T follicular helper cell (primary cell): ENCODE results near the gene CTAGE6.
"Not testable (repeated sequence)": the region's sequence is repeated elsewhere in the genome, so short reads cannot be mapped to it uniquely, and the experiment has no call there.

ENCODE experiments used
- DNase-seq: peaks from one replicate; pipeline ENCODE4 v3.0.0-alpha.2; 2020; ENCODE audit warnings: low read depth
- total RNA-seq, 2 experiments: gene quantifications; one replicate each; lab custom pipeline; 2026; lab: John Stamatoyannopoulos, UW

The CTAGE6 gene
- 0.22 to 0.60 reads per million in 2 experiments for total RNA-seq

- DNase-seq = not testable (repeated sequence)
Observed at GRCh38 chr7:143757596-143757995, at the start of gene CTAGE6. CTAGE6 (minus strand) TSS chr7:143757696; CDS start chr7:143757658, 38 bp downstream.

- not testable (repeated sequence) for DNase-seq
Observed at GRCh38 chr7:143806664-143807071, 49.2 kb upstream of the CTAGE6 start.

GRCh38 chr7:143797896-143798290 is 40.4 kb upstream of the CTAGE6 start:
- not testable (repeated sequence) for DNase-seq

GRCh38 chr7:143797119-143797895 is 39.8 kb upstream of the CTAGE6 start:
- DNase-seq = not testable (repeated sequence)

GRCh38 chr7:143795653-143796052 is 38.2 kb upstream of the CTAGE6 start:
- not testable (repeated sequence) for DNase-seq

- DNase-seq = not testable (repeated sequence)
Observed at GRCh38 chr7:143792633-143793032, 35.1 kb upstream of the CTAGE6 start.

GRCh38 chr7:143785415-143786182 is 28.1 kb upstream of the CTAGE6 start:
- DNase-seq = not testable (repeated sequence)

GRCh38 chr7:143779591-143779990 is 22.1 kb upstream of the CTAGE6 start:
- DNase-seq = not testable (repeated sequence)

GRCh38 chr7:143772738-143773468 is 15.4 kb upstream of the CTAGE6 start:
- not testable (repeated sequence) for DNase-seq

- not testable (repeated sequence) for DNase-seq
Observed at GRCh38 chr7:143767531-143767930, 10.0 kb upstream of the CTAGE6 start.

- DNase-seq = not testable (repeated sequence)
Observed at GRCh38 chr7:143765678-143766077, 8.2 kb upstream of the CTAGE6 start.

- DNase-seq = not testable (repeated sequence)
Observed at GRCh38 chr7:143763065-143763464, 5.6 kb upstream of the CTAGE6 start.

- DNase-seq = not testable (repeated sequence)
Observed at GRCh38 chr7:143745340-143745739, 12.2 kb downstream of the CTAGE6 start.

- not testable (repeated sequence) for DNase-seq
Observed at GRCh38 chr7:143737037-143737819, 20.3 kb downstream of the CTAGE6 start.

- no peak for DNase-seq
Observed at GRCh38 chr7:143735962-143736361, 21.5 kb downstream of the CTAGE6 start.

GRCh38 chr7:143733876-143734275 is 23.6 kb downstream of the CTAGE6 start:
- no peak for DNase-seq

GRCh38 chr7:143728333-143728862 is 29.1 kb downstream of the CTAGE6 start:
- DNase-seq = no peak

- DNase-seq = not testable (repeated sequence)
Observed at GRCh38 chr7:143727561-143727960, 29.9 kb downstream of the CTAGE6 start.

- DNase-seq = not testable (repeated sequence)
Observed at GRCh38 chr7:143726143-143726542, 31.4 kb downstream of the CTAGE6 start.

- DNase-seq = not testable (repeated sequence)
Observed at GRCh38 chr7:143720335-143720734, 37.2 kb downstream of the CTAGE6 start.
